Stimulated activated CD8-positive, alpha-beta memory T cell treated with anti-CD3 and anti-CD28 coated beads, Interleukin-7, amount 100 ng/mL, for 4 hours (primary cell): ENCODE results near the gene MOB3B.

Experiments
- DNase-seq, 2 donors: peaks; one replicate each; pipeline ENCODE4 v3.0.0-alpha.2; 2020; ENCODE audit warnings: low read depth in 2 of 2

Gene MOB3B

GRCh38 chr9:27280860-27281259 is 248.8 kb downstream of the MOB3B start:
- no peak for DNase-seq

GRCh38 chr9:27280249-27280648 is 249.4 kb downstream of the MOB3B start:
- no peak for DNase-seq

- no peak for DNase-seq
Observed at GRCh38 chr9:27279611-27280010, 250.0 kb downstream of the MOB3B start.

GRCh38 chr9:27278374-27278773 is 251.2 kb downstream of the MOB3B start:
- DNase-seq = no peak

- no peak for DNase-seq
Observed at GRCh38 chr9:27276193-27277030, 253.2 kb downstream of the MOB3B start.
